DMS79 treated with DMSO at 0.1 percent for 48 hours (cell line): ENCODE data around the gene CPED1.
A peak's percentile ranks its signal among the peaks of the same experiment; 100 is the strongest.
"Not testable (repeated sequence)": the region's sequence is repeated elsewhere in the genome, so short reads cannot be mapped to it uniquely, and the experiment has no call there.

ENCODE experiments used
- DNase-seq: peaks from one replicate; lab custom pipeline; 2025; lab: John Stamatoyannopoulos, UW

Gene CPED1

DNA sequence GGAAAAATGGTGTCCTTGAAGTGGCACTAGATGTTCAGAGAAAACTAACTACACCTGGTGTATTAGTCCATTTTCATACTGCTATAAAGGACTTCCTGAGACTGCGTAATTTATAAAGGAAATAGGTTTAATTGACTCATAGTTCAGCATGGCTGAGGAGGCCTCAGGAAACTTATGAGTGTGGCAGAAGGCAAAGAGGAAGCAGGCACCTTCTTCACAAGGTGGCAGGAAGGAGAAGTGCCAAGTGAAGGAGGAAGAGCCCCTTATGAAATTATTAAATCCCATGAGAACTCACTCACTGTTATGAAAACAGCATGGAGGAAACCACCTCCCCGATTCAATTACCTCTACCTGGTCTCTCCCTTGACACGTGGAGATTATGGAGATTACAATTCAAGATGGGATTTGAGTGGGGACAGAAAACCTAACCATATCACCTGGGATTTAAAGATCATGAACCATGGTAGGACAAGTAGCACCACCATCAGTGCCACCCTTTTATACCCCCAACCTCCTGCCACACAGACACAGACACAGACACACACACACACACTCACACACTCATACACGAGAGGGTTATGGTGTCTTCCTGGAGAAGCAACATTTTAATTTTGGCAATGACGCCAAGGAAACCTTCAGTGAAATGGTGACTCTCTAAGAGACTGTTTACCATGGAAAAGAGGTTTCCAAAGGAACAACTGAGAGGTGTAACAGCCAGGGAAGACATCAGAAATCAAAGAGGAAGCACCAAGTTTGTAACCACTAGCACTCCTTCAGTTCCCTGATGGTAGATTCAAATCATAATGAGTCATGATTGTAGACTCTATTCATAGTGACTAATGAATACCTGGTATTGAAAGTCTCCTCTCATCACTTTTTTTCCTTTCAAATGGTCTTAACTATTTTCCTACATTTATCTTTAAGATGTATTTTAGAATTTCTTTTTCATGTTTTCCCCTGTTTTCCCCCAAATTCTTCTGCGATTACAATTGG lies 298.5 kb downstream of the CPED1 start:
- no peak for DNase-seq

DNA sequence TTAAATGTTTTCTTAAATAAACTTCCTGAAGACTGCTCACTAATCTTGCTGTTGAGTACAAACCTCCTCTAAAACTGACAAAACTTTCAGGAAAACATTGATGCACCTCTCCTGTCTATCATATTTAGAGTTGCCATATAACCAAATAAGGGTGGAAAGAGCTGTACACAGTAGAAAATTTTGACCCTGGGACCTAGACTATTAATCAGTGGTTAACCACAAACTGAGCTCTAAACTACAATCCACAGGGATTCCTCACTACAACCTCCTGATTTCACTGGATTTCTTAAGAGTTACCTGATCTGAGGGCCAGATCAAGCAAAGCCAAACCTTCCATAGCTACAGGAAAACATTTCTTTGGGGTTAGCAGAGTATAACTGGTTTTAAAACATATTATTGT lies 300.4 kb downstream of the CPED1 start:
- no peak for DNase-seq

DNA sequence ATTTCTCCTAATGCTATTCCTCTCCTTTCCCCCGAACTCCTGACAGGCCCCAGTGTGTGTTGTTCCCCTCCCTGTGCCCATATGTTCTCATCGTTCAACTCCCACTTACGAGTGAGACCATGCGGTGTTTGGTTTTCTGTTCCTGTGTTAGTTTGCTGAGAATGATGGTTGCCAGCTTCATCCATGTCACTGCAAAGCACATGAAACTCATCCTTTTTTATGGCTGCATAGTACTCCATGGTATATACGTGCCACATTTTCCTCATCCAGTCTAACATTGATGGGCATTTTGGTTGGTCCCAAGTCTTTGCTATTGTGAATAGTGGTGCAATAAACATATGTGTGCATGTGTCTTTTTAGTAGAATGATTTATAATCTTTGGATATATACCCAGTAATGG lies 301.4 kb downstream of the CPED1 start:
- DNase-seq: not testable (repeated sequence)

DNA sequence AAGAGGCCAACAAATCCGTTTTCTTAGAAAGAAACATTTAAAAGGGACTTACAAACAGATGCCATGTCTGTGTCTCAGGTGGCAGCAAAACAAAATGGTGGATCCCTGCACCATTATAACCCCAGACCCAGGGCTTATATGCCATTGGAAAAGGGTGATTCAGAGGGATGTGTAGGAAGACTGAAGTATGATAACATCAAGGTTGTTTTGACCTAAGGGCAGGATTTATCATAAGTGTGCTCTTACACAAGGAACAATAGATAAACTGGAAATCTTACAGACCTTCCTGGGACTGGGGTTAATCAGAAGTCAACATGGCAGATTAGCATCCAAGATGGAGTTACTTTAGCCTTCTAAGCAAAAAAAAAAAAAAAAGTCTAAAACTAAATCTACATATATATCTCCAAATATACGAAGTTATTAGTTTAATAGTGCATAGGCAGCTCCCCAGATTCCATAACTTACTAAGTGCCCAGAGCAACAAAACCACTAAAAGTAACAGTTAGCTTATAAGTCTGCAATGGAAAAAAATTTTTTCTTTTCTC lies 306.0 kb downstream of the CPED1 start:
- no peak for DNase-seq

DNA sequence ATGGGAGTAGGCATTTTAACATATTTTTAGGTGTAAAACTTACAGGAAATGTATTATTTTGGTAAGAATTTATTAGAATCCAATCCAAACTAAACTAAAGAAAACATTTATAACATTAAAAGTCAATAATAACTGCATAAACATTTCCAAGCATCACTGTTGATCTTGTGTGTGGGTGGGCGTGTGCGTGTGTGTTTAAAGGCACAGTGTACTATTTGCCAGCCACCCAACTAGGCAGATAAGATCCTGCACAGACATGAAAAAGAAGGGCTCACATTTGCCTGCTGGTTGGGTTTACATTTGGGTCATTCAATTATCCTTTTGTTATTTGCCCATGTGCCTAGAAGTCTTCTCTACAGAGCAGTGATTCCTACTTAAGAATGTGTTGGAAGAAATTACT lies 309.3 kb downstream of the CPED1 start:
- DNase-seq: no peak

DNA sequence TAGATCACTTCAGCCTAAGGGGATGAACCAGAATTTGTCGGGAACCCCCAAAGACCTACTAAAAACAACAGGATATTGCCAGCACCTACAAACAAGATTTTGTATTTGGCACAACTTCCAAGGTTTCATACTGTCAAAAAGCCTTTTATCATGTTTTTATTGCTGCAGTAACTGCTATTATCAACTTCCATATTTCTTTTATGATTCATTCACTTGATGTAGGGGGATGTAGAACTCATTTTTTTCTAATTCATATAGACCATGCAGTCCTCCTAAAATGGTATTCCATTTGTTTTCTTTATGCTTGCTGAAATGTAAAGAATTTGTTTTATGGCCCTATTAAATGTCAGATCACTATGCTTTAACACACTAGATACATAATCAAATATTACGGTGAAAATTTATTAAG lies 310.3 kb downstream of the CPED1 start:
- peak; percentile 40 for DNase-seq

DNA sequence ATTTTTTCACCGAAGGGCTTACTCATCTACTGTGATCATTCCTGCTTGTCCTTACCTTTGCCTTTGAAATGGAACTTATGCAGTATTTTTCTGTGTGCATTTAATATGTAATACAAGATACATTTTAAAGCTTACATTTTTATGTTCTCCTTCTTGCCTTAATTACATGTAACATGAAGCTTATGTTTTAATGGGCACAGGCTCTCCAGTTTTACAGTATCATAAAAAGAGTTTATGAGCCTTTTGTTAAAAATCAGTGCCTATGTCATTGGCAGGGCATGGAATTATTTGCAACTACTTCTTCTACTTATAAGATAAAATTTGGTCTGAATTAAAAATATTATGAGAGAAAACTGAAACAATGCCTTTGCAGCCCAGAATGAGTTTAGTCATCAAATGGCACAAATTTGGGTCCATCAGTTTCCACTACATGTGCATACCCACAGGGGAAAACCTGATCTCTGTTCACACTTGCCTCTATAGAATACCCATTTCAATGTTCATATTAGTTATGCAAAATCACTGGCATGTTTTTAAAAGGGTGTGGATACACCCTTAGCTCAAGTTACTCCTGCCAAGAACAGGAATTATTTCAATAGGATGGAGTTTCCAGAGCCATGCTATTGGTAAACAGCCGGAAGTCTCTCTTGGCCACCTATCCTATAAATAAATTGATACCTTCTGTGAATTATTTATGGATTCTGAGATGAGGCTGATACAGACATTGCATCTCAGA lies 312.3 kb downstream of the CPED1 start:
- no peak for DNase-seq

DNA sequence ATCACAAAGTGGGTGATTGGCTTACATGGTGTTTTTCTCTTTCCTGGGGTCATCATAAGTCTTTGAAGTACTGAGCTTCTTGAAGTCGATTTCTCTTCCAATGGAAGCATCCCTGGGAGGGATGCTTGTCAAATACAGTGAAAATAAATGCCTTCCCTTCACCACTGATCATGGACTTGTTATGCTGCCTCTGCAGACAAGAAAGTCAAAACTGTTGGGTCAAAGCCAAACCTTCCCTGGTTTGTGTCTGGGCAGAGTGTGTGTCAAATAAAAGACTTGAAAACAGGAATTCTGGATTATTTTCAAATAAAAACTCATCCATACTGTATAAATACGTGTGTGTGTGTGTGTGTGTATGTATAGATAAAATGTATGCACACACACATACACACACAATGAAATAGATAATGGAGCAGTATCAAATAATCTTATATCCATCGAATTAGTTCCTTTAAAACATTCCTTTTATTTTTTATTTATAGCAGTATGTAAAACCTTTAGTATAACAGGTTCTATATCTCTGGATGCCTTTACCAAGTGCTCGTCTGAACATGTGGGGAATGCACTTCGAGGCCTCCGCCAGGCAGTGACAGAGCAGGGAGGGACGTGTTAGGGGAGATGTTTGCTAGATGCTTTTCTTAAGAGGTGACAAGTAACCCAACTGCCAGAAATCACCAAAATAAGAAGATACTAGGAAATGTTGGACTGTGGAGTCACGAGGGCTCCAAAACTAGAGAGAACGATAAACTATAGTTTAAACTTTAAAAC lies 313.1 kb downstream of the CPED1 start:
- DNase-seq: no peak

DNA sequence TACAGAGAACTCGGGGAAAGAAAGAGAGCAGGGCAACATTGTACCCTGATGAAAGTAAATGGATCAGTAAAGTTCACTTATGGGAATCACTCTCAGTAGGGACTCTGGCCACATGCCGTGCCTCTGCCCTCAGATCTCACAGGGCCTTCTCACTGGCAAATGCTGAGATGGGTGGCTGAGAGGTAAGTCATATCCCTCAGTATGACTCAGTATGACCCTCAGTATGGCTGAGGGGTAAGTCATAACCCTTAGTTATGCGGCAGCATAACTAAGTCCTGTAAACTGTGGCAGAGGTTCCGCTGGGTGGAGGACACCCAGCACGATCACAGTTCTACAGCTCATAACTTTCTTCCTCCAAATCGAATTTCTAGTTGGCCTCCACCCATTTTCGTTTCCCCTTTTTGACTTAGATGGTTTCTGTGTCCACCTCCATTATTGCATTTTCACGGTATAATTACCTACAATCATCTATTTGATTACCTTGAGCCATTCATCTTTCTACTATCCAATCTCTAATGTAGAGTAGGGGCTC lies 313.8 kb downstream of the CPED1 start:
- no peak for DNase-seq

DNA sequence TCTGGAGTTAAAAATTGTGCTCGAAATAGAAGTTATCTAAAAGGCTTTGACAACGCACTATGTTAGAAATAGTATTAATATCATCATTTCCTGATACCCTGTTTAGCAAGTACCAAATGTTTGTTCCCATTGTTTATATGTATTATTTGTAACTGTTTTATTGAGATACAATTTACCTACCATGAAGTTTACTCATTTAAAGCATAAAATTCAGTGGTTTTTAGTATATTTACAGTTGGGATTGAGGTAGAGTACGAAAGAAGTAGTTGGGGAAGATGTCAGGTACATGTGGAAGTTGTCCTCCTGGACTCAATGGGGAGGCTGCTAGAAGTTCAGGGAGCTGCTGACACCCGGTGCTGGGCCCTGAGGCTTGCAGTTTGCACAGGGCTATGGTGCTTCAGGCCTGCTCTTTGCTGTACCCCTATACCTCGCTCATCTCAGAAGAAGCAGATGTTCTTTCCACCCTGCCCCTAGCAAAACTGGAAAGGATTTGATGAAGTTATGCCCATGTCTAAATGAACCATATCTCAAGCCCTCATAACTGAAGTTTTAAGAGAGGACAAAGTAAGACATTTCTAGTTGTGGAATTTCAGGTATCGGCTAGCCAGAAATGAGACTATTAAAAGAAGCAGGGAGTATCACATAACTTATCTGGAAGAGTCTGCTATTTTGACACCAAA lies 315.1 kb downstream of the CPED1 start:
- no peak for DNase-seq

DNA sequence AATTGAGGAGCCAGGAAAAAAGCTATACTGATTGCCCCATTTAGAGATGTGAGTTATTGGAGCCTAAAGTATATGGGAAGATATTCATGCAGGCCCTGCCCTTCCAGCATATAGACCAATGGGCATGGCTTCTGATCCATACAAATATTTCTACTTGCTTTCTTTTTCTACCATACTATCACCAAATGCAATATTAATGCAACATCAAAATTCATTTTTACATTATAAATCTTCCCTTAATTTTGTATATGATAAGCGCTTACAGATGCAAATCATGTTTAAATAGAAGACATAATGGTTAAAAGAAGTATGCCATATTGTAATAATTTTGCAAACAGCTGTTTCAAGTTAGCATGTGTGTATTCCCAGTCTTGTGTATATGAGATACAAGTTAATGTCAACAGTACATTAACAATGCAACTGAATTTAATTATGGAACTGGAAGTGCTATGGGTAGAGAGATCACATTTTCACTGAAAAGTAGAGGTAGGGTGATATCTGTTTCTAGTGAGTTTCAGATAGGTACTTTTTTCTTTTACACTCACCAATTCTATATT lies 315.7 kb downstream of the CPED1 start:
- DNase-seq: no peak

DNA sequence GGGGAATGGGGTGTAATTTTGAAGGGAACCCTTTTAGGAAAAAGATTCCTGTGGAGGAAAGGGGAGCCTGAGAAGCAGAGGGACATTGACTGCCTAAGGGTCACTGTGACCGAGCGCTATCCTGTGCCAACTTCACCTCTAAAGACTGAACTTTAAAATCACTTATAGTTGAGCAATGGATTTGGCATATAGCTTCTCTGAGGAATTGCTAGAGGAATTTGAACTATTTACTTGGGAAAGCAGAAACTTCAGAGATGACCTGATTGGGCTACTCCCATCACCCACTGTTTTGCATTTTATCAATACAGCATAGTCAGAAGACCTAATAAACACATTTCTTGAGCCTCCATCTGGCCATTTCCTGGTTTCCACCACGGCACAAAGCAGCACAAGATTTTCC lies 316.6 kb downstream of the CPED1 start:
- DNase-seq: no peak

DNA sequence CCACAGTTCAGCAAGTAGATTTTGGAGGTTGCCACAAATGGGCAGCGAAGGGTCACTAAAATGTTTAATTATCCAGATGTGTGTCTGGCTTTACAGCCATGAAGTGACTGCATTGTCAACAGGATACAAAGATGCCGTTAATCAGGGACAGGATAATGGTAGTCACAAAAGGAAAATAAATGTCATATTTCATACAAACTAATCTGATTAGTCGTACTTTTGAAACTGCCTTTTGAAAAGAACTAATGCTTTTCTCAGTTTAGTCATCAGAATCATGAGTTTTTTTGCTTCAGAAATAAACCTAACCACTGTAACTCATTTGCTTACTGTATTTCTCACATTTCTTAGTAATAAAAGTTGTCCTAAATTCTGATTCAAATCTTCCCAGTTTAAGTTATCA lies 318.1 kb downstream of the CPED1 start:
- DNase-seq: no peak

DNA sequence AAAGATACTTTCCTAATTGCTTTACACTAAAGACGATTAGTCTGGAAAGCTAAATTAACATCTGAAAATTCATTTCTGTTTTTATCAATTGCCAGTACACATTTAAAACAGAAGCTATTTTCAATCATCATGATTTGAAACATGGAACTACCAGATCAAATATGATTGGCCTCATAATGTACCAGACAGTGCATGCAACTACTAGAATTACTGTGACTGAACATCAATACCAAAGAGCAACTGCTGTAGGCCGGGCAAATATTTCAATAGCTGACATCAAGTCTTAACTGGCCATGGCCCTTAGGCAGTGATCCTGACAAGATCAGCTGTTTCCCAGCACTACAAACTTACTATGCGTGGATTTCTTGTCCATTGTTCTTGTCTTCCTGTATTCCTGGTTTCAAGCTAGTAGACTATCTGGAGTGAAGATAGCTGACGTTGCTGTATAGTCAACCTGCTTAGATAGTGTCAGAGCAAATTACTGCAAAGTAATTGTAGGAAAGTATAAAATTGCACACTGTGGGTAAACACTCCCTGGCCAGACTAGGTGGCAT lies 318.6 kb downstream of the CPED1 start:
- no peak for DNase-seq

DNA sequence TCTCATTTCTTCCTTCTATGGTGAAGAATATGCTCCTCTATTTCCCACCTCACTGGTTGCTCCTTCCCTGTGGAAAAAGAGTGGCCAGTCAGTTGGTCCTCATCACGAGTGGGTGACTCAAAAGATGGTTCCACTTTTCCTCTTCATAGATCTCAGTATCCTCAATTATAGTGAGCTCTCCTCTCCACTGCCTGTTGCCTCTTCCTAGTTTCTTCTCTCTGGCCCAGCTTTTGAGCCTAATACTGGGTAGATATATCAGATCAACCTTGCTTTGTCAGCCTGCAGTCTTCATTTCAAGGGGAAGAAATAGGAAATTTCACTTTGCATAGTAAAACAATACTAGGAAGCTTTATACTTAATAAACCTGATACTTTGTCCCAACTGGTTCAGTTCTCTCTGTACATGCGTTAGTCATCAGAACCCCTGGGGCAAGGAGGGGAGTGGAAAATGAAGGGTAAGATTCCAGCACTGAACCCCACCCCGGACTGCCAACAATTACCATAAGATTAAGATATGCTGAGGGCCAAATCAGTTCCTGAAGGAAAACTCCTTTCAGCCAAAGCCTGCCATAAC lies 324.8 kb downstream of the CPED1 start:
- no peak for DNase-seq

DNA sequence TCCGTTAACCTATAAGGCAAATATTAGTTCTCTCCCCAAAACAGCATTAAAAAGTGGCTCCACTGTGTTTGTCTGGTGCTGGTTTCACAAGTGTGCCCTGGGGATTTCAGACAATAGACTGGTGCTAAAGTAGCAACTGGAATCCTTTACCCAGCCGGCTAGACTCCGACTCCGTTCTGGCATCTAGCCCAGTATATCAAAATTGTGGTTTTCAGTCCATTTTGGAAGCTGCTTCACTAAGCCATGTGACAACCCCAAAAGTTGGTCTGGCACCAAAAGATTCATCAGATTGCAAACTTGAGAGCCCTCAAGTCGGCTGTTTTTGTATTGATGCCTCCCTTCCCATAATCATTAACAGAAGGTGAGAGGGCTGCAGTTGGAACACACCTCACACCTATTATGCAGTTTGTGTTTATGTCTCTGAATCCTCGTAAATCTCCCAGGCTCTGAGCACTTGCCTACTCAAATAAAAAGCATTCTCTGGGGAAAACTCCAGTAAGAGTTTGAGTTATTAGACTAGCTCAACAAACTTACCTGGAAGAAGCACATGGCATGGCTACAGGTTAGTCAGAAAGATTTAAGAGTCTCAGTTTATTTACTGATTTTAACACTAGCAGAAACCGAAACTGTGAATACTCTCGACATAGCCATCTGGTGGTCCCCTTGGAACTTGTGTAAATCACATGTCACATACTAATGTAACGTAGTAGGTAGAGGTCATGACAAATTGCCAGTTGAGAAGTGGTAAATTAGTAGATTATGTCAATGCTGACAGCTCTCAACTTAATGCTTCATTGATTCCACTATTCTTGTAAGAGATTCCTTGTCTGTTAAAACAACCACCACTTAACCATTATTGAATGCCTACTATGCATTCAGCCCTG lies 325.5 kb downstream of the CPED1 start:
- DNase-seq: peak; percentile 100

DNA sequence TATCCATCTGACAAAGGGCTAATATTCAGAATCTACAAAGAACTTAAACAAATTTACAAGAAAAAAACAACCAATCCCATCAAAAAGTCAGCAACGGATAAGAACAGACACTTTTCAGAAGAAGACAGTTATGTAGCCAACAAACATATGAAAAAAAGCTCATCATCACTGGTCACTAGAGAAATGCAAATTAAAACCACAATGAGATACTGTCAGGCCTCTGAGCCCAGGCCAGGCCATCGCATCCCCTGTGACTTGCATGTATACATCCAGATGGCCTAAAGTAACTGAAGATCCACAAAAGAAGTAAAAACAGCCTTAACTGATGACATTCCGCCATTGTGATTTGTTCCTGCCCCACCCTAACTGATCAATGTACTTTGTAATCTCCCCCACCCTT lies 326.7 kb downstream of the CPED1 start:
- not testable (repeated sequence) for DNase-seq

DNA sequence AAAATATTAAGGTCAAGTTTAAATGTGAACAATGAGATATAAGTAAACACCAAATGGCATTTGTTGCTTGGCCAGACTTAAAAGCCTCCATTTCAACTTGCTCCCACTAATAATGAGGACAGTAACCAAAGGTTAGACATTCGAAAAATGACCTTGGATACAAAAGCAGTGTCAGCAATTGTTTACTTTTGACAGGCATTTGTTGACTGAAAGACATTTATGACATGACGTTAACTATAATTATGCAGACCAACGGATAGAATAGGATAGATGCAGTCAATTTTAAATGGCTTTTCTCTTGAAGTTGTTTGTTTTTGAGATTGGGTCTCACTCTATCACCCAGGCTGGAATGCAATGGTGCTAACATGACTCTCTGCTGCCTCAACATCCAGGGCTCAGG lies 333.9 kb downstream of the CPED1 start:
- no peak for DNase-seq
